GM18907 (cell line): ENCODE data around the gene COMT.

Experiments used
- ATAC-seq: cut with Tn5 transposase; IDR thresholded peaks from one replicate; pipeline ENCODE4 v1.9.1; 2021; ENCODE audit warnings: mild to moderate bottlenecking, moderate library complexity; ENCODE audit not compliant: unreplicated experiment

COMT gene

GRCh38 chr22:19967850-19968449 is 26.4 kb downstream of the COMT start:
- no peak for ATAC-seq

- ATAC-seq, result no peak
Measured at GRCh38 chr22:19968450-19968891, 26.9 kb downstream of the COMT start.

DNA sequence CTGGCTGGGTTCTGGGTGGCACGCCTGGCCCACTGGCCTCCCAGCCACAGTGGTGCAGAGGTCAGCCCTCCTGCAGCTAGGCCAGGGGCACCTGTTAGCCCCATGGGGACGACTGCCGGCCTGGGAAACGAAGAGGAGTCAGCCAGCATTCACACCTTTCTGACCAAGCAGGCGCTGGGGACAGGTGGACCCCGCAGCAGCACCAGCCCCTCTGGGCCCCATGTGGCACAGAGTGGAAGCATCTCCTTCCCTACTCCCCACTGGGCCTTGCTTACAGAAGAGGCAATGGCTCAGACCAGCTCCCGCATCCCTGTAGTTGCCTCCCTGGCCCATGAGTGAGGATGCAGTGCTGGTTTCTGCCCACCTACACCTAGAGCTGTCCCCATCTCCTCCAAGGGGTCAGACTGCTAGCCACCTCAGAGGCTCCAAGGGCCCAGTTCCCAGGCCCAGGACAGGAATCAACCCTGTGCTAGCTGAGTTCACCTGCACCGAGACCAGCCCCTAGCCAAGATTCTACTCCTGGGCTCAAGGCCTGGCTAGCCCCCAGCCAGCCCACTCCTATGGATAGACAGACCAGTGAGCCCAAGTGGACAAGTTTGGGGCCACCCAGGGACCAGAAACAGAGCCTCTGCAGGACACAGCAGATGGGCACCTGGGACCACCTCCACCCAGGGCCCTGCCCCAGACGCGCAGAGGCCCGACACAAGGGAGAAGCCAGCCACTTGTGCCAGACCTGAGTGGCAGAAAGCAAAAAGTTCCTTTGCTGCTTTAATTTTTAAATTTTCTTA is 27.8 kb downstream of the COMT start:
- no peak for ATAC-seq

DNA sequence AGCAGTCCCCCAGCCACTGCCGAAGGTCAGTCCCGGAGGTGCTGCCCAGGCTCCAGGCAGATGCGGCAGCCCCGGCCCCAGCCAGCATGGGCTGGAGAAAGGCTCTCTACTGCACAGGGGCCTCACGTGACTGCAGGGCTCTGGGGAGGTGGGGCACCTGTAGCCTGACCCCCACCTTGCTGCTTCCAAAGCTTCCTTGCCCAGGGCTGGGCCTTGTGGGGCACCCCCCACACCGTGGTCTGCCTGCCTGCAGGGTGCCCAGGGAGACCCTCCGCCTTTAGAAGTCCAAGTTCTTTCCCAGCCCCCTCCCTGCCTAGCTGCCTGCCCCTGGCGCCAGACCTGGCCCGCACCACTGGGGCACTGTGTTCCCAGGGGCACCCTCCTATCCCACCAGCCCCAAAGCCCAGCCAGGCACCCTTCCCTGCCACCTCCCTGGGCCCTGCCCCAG is 28.5 kb downstream of the COMT start:
- no peak for ATAC-seq

DNA sequence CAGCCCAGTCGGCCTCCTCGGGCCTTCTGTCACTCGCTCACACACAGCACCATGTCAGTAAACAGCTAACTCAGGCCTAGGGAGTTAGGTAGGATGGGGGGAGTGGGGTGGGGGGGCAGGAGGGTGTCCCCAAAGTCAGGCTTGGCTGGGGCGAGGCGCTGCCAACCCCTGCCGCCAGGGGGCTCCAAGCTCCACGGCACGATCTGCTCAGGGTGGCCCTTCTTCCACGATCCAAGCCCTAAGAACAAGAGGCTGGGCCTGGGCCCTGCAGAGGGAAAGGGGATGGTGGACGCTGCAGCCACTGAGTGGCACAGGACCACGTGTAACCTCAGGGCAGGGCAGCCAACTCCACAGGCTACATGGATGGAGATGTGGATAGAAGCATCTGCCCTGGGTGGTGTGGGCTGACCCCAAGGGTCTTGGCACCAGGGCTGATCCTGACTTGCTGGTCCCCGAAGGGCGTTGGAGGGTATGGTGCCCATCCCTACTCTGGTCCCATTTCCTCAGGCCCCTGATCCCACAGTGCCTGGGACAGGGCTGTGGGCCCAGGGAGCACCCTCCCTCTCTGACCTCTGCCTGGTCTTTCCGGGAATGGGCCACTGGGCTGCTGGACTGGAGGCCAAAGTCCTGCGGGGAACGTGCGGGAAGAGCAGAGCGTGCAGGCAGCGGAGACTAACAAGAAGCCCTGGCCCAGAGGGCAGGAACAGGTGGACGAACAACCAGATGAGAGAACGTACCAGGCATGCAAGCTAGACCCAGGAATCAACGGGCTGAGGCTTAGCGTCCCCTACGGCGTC is 29.1 kb downstream of the COMT start:
- ATAC-seq, result no peak

DNA sequence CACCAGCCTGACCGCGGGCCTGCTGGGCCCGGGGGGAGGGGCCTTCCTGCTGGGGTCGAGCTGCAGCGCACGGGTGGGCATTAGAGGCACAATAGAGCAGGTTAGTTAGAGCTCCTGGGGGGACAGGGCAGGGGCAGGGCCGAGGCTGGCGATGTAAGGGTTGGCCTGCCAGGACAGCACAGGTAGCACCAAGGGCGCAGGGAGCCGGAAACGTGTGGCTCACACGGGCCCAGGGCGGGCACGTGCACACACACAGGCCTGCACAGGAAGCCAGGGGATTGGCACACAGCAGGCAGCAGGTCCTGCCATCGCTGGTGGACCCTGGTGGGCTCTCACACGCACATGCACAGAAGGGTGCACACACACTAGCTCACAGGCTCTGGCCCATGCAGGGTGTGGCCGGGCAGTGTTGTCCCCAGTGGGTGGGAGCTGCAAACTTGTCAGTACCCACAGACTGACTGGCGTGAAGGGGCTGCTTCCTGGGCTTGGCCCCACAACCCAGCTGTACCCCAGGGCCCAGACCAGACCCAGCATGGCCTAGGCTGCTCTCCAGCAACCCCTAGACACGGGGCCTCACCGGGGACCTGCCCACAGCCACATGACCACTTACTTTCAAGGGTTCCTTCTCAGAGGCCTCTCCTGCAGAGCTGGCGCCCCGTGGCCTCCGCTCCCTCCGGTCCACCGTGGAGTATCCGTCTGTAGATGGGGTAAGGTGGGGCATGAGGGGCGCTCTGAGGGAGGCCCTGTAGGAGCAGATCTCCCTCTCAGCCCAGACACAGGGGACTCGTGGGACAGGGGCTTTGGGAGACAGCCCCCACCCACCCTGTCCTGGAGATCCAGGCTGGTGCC is 29.9 kb downstream of the COMT start:
- ATAC-seq, result no peak

- ATAC-seq, result no peak
Measured at GRCh38 chr22:19972251-19972650, 30.7 kb downstream of the COMT start.

- ATAC-seq, result no peak
Measured at GRCh38 chr22:19972652-19973550, 31.3 kb downstream of the COMT start.

GRCh38 chr22:19973551-19974267 is 32.1 kb downstream of the COMT start:
- ATAC-seq, result no peak

GRCh38 chr22:19974268-19974861 is 32.8 kb downstream of the COMT start:
- ATAC-seq, result no peak

- no peak for ATAC-seq
Measured at GRCh38 chr22:19974935-19975706, 33.5 kb downstream of the COMT start.

DNA sequence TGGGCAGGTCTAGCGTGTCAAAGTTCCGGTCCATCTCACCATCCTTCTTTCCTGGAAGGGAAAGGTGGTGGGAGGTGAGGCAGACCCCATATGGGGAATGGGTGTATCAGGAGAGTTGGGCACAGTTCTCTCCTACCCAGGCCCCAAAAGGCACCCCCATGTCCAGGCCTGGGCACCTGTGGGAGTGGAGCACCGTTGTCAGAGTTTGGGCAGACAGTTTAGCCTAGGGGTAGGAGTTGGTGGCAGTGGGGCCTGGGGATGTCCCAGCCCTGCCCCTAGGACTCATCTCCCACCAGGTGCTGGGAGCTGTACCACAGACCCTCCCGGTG is 34.1 kb downstream of the COMT start:
- no peak for ATAC-seq

DNA sequence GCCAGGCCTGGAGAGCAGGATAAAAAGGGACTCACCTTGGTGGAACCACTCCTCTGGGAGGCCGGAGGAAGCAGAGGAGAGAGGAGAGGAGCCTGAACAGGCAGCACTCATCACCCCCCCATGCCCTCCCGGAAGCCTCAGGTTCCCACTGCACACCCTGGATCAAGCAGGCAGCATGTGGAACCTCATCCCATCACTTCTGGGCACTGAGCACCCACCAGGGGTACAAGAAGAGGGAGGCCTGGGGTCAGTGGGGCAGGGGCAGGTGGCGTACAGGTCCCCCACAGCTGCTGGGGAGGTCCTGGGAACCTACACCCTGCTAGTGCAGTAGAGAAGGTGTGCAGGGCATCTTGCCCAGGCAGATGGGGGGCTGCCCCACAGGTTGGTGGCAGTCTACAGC is 35.1 kb downstream of the COMT start:
- no peak for ATAC-seq

- no peak for ATAC-seq
Measured at GRCh38 chr22:19977296-19978243, 36.0 kb downstream of the COMT start.

GRCh38 chr22:19978748-19979147 is 37.2 kb downstream of the COMT start:
- no peak for ATAC-seq

GRCh38 chr22:19979712-19980493 is 38.3 kb downstream of the COMT start:
- no peak for ATAC-seq
